GM12801 (cell line): Measurements from ENCODE around the gene DDI2.

ENCODE experiments used
- TF ChIP-seq, protein P1 (sequence below): IDR thresholded peaks from one replicate; pipeline ENCODE4 v1.5.1; 2011; ENCODE audit warnings: control low read depth; ENCODE audit not compliant: insufficient read length; ENCODE audit errors: extremely low read depth

DDI2 gene

DNA sequence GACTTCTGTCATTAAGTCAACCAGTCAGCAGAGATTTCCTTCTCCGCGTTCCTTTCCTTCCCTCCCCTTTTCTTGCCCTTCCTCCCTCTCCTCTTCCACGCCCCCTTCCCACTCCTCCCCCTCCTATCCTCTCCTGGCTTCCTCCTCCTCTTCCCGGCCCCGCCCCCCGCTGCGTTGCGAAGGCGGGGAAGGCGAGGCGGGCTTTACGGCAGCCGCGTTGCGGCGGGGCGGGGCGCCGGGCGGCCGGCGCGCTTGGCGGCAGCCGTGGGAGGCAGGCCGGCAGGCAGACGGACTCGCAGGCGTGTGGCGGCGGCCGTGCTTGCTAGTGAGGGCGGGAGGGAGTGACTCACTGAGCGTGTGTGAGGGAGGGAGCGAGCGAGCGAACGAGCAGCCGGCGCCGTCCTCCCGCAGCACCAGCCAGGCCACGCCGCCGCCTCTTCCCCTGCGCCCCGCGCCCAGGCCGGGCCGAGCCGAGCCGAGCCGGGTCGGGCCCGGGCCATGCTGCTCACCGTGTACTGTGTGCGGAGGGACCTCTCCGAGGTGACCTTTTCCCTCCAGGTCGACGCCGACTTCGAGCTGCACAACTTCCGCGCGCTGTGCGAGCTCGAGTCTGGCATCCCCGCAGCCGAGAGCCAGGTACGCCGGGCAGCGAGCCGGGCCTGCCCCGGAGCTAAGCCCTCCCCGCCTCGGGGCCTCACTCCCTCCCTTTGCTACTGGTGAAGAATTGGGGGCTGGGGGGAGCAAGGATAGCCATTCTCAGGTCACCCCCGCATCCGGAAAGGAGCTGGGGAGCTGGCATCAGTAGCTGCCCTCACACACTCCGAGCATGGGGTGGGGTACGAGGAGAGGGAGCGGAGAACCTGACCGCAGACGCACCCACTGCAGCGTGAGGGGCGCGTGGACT, at the start of gene DDI2:
Gene DDI2 (plus strand): TSS at position 286 of the 904 bp plus-strand sequence. CDS start 213 bp downstream, at position 499.
- TF ChIP-seq, protein P1, sequence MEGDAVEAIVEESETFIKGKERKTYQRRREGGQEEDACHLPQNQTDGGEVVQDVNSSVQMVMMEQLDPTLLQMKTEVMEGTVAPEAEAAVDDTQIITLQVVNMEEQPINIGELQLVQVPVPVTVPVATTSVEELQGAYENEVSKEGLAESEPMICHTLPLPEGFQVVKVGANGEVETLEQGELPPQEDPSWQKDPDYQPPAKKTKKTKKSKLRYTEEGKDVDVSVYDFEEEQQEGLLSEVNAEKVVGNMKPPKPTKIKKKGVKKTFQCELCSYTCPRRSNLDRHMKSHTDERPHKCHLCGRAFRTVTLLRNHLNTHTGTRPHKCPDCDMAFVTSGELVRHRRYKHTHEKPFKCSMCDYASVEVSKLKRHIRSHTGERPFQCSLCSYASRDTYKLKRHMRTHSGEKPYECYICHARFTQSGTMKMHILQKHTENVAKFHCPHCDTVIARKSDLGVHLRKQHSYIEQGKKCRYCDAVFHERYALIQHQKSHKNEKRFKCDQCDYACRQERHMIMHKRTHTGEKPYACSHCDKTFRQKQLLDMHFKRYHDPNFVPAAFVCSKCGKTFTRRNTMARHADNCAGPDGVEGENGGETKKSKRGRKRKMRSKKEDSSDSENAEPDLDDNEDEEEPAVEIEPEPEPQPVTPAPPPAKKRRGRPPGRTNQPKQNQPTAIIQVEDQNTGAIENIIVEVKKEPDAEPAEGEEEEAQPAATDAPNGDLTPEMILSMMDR: no peak

DNA sequence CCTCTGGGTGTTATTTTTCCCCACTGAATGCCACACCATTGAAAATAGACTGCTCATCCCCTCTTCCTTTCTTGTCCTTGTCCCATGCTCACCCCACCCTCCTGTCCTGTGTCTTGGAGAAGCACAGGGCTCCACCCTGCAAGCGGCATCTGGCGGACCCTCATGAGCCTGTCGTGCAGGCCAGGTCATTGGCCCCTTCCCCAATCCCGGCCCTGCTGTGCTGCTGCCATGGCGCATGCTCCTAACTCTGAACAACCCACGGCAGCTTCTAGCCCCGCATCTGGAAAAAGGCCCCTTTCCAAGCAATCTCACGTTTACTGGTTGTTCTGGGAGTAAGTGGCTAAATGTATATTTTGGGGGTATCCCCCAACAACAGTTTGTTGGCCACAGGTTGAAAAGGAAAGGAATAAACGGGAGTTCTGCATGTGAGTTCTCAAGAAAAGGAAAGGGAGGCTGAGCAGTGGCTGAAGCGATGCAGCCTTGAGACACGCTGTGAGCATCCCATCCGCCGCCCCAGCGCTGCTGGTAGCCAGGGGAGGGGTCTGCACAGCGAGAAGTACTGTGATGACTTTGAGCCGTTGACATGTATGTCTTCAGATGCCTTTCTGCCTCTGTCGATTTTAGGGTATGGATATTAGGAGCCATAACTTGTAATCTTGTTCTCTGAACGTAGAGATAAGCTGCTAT, 48.7 kb upstream of the DDI2 start:
- TF ChIP-seq, protein P1: no peak

DNA sequence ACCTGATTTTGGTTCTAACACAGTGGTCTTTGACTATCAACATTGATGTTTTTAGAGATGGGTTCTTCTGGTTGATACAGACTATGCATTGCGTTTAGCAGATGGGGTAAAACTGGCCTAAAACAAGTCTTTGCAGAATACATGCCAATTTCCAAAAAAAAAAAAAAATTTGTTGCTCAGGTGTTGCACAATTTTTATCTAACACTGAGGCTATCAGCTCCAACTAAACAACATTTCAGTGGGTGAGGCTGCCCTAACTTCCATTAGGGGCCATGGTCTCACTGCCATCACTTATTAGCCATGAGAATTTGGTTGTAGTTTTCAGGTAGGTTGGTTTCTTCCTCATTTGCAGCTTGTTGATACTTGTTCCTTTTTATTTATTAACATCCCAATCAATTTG, 46.4 kb upstream of the DDI2 start:
- TF ChIP-seq, protein P1: no peak

DNA sequence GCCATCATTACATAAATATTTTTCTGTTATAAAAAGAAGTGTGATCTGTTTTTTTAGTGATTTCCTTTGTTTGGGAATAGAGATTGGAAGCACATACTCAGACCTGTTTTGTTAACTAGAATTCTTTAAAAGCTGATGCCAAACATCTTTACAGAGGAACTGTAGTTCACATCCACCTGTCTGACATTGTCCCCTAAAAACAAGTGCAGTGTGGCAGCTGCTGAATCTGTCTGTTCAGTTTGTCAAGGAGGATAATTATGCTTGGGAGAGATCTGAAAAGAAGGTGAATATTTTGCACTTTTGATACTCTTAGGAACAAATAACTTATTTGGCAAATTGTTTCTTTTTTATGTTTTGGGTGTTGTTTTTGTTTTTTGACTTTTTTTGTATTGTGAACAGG, 46.0 kb upstream of the DDI2 start:
- TF ChIP-seq, protein P1: no peak

DNA sequence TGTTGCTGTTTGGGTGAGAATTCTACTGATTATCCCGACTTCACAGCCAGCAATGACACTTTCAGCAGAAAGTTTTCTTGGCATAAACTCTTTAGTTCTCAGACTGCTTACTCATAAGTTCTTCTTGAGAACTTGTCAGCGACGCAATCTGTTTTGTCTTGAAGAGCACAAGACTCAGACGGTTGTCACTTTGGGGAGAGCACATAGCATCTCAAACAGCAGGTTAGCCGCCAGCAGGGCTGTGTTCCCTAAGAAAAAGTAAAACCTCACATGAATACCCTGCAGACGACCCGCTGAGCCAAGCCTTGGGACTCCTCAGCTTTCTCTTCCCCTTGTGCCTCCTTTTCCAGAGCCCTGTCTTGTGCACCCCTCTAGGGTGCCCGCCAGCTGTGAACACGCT, 43.8 kb upstream of the DDI2 start:
- TF ChIP-seq, protein P1: no peak

DNA sequence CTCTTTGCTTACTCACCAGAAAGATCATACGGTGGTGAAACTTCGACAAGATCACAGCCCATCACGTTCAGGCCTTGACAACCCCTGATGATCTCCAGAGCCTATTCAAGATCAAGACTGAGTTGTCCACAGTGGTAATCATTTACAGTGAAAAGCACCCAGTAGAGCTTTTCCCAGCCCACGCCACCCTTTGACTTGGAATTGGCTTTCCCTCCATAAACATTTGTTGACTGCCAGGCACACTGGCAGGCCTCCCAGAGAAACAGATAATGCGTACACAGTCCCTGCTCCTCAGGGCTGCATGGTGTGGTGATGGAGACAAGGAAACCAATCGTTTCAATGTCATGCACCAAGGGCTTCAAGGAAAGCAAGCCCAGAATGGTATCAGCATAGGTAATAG, 42.5 kb upstream of the DDI2 start:
- TF ChIP-seq, protein P1: no peak

DNA sequence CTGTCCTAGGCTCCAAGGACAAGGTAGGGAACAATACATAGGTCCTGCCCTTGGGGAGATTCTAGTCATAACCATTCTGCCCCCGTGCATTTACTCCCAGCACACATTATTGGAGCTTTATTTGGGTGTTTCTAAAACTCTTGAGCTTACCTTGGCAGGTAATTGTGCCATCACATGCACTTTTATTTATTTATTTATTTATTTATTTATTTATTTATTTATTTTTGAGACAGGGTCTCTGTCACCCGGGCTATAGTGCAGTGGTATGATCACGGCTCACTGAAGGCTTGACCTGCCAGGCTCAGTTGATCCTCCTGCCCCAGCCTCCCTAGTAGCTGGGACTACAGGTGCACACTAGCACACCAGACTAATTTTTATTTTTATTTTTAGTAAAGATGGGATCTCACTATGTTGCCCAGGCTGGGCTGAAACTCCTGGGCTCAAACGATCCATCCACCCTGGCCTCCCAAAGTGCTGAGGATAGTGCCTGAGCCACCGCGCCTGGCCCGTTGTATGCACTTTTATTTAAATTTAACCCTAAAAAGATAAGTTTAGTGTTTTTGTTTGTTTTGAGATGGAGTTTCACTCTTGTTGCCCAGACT, 41.6 kb upstream of the DDI2 start:
- TF ChIP-seq, protein P1: no peak
